Heart right ventricle (tissue), 16 donors: ENCODE data around the gene TREM1. TPM values are rescaled to one million over a fixed set of nuclear protein-coding genes. Genes with fewer than 3 reads are reported as not detected.
A peak's percentile ranks its signal among the peaks of the same experiment; 100 is the strongest.

Experiments
- ATAC-seq, 8 donors: fragments of 200-7000 bp; cut with Tn5 transposase; one replicate each; pipeline ENCODE4 v1.9.1; 2020; ENCODE audit warnings: mild to moderate bottlenecking in 8 of 8, moderate library complexity in 8 of 8, moderate number of reproducible peaks in 1 of 8
- DNase-seq, 2 donors: peaks; one replicate each; pipeline ENCODE4 v3.0.0-alpha.2; 2020
- H3K27ac ChIP-seq, 10 donors: fragments of 200-600 bp; sonication (generic) in 2 of 10; one replicate each; pipeline versions ENCODE4 v1.5.0 to v1.8.0; 2020 to 2022; ENCODE audit warnings: mild to moderate bottlenecking in 3 of 10
- H3K27me3 ChIP-seq, 7 donors: fragments of 200-600 bp; one replicate each; pipeline ENCODE4 v1.8.0; 2021 to 2022; ENCODE audit warnings: mild to moderate bottlenecking in 2 of 7
- H3K36me3 ChIP-seq, 9 donors: fragments of 200-600 bp; sonication (generic) in 1 of 9; one replicate each; pipeline versions ENCODE4 v1.5.0 to v1.8.0; 2020 to 2022; ENCODE audit warnings: mild to moderate bottlenecking in 2 of 9
- H3K4me1 ChIP-seq, 9 donors: fragments of 200-600 bp; sonication (generic) in 1 of 9; one replicate each; pipeline versions ENCODE4 v1.5.0 to v1.8.0; 2020 to 2022; ENCODE audit warnings: mild to moderate bottlenecking in 4 of 9
- H3K4me3 ChIP-seq, 10 donors: fragments of 200-600 bp; sonication (generic) in 2 of 10; one replicate each; pipeline versions ENCODE4 v1.5.0 to v1.8.0; 2020 to 2022; ENCODE audit warnings: mild to moderate bottlenecking in 7 of 10, moderate library complexity in 2 of 10
- H3K9me3 ChIP-seq, 11 donors: fragments of 200-600 bp in 10 of 11; sonication (generic) in 2 of 11; one replicate each; pipeline versions ENCODE4 v1.5.0 to v1.8.0; 2013 to 2022; ENCODE audit warnings: mild to moderate bottlenecking in 2 of 11, control low read depth in 1 of 11, moderate library complexity in 1 of 11
- WGBS, 2 donors: extraction: QIAGEN DNeasy Blood & Tissue Kit; methylation state at CpG; one replicate each; pipeline ENCODE4 v1.1.7; 2013; ENCODE audit warnings: inconsistent platforms in 1 of 2; 5-methylcytosine and 5-hydroxymethylcytosine counted together
- intact Hi-C, 10 donors: fragments of 100-400 bp; cut with DNase I; formaldehyde crosslinking; loops; one replicate each; pipeline versions ENCODE4 v1.11.1 to v1.14.2; 2022
- polyA plus RNA-seq, 2 donors: library from polyadenylated mRNA; stranded (reverse); fragments of 200-250 nt; gene quantifications; one replicate each; pipeline ENCODE4 v1.2.3, GENCODE V29; 2013
- total RNA-seq, 10 donors: library from RNA; stranded (reverse); fragmentation: NEBNext Ultra II Directional in 3 of 10; extraction: Animal tissue kit (Norgen Biotek cat#: 25700) in 3 of 10; gene quantifications; one replicate each; pipeline versions ENCODE4 v1.2.1 to v1.2.4, GENCODE V29; 2021 to 2023
- TF ChIP-seq, protein P1 (sequence below), 9 donors: fragments of 200-600 bp; sonication (generic) in 2 of 9; IDR thresholded peaks; one replicate each; pipeline versions ENCODE4 v1.5.0 to v1.8.0; 2021 to 2022; ENCODE audit warnings: antibody characterized with exemption in 9 of 9, mild to moderate bottlenecking in 5 of 9, moderate library complexity in 1 of 9
- donor health status: Arrhythmogenic right ventricular cardiomyopathy.
- donor health status: ischemic (EF 13 %, LVEDD 7.1; RV severe dilation, severe dysfunction).
- donor health status: healthy with polysubstance abuse.
- donor health status: DM: no; HTN: yes; CAD: no.
- donor health status: DM: no; HTN: no; CAD: no.
- donor health status: ischemic (EF 25% LVEDD 6.9; RV normal size, moderate dysfunction).
- donor health status: ischemic (EF 25% LVEDD 5.7; RV mildly dilated, moderate dysfunction).
- donor health status: healthy.
- donor health status: DM: yes; HTN: yes; CAD: no.
- donor health status: Ischemic cardiomyopathy.
- donor health status: ischemic (EF 35%, LVEDD 5.7; RV mildly dilated, moderate dysfunction).
- donor health status: nonischemic (EF 11% LVEDD 7.7; RV severe dilation, severe dysfunction).
- donor health status: DM: yes; HTN: yes; CAD: no.
- donor health status: PGD.
- donor health status: ischemic (EF 29% LVEDD 5.4; RV normal size, mild dysfunction).
- donor health status: nonischemic (EF 23%, LVEDD 6.1; RV moderate dilation, normal function).

Gene TREM1
- total and polyA plus RNA-seq, 12 donors: 0.35 to 12.4 (median 1.00) TPM; not detected in 1

DNA sequence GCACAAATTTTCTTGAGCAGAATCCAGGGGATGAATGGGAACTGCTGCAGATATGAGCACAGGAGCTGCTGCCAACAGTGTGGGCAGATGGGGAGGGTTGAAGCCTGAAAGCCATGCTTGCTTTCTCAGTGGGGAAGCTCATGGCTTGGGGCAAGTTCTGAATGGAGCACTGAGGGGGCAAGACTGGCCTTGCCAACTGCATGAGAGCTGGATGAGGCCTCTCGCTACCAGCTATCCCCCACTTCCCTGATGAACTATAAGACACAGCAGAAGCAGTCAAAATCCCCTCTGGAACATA, 28.3 kb downstream of the TREM1 start:
- DNase-seq: no peak
- ATAC-seq: no peak
- Histone ChIP-seq H3K27ac (no peak overlapping the region), H3K36me3 (no peaks in the 10 kb centered on the region), H3K27me3 (no peaks in the 10 kb centered on the region), H3K4me1 (peaks cover 0 to 6% (median 0%) of the 10 kb centered on the region in 9 donors), H3K9me3 (peaks cover 0 to 44% (median 13%) of the 10 kb centered on the region in 11 donors), H3K4me3 (no peak overlapping the region)
- TF ChIP-seq, protein P1, sequence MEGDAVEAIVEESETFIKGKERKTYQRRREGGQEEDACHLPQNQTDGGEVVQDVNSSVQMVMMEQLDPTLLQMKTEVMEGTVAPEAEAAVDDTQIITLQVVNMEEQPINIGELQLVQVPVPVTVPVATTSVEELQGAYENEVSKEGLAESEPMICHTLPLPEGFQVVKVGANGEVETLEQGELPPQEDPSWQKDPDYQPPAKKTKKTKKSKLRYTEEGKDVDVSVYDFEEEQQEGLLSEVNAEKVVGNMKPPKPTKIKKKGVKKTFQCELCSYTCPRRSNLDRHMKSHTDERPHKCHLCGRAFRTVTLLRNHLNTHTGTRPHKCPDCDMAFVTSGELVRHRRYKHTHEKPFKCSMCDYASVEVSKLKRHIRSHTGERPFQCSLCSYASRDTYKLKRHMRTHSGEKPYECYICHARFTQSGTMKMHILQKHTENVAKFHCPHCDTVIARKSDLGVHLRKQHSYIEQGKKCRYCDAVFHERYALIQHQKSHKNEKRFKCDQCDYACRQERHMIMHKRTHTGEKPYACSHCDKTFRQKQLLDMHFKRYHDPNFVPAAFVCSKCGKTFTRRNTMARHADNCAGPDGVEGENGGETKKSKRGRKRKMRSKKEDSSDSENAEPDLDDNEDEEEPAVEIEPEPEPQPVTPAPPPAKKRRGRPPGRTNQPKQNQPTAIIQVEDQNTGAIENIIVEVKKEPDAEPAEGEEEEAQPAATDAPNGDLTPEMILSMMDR (IDR thresholded peaks at IDR 0.05): no peak
- WGBS, 2 donors: 100% methylated on average over 1 of the region's 1 CpG
- intact Hi-C loops: no loop called here

DNA sequence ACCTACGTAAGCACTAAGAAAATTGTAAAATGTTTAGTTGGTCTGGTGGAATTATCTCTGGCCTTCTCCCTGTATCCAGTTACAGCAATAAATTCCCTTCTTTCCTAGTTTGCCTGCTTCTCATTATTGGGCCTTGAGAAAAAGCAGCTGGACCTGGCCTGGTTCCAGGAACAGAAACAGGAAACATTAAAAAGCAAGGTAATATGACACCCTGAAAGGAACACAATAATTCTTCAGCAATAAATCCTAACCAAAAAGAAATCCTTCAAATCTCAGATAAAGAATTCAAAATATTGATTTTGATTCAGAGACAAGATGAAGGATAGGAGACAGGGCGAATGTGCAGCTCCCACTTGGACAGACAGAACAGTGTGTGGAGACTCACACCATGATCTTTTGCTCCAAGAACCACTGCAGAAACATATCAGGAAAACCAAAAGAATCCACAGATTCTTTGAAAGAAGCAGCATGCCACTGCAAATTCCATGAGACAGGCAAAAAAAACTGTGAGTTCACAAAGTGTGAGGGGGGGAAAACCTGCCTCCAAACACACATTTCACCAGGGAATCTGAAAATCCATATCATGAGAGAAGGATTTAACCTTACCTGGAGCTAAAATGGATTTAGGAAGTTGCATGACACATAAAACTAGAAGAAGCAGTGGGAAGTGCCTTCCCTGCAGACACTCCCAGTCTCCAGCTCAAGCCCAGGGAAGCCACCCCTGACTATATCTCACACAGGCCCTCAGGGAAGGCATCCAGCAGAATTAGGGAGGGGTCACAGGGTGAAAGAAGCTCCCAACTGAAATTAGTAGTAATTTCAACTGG, 28.9 kb downstream of the TREM1 start:
- ATAC-seq: peak in 1 of 8 donors; percentile 16
- H3K4me1 ChIP-seq: peaks cover 0 to 6% (median 0%) of the 10 kb centered on the region in 9 donors
- TF ChIP-seq, protein P1 (IDR thresholded peaks at IDR 0.05): no peak
- H3K27me3 ChIP-seq: peaks cover 0 to 2% (median 0%) of the 10 kb centered on the region in 7 donors
- no peak overlapping the region for H3K27ac ChIP-seq
- peaks cover 0 to 39% (median 10%) of the 10 kb centered on the region in 11 donors for H3K9me3 ChIP-seq
- intact Hi-C loops: no loop called here
- 53 to 67% methylated on average over 2 of the region's 2 CpGs for WGBS, 2 donors
- peak in 1 of 2 donors; percentile 16 for DNase-seq
- H3K36me3 ChIP-seq: no peaks in the 10 kb centered on the region
- no peak overlapping the region for H3K4me3 ChIP-seq

DNA sequence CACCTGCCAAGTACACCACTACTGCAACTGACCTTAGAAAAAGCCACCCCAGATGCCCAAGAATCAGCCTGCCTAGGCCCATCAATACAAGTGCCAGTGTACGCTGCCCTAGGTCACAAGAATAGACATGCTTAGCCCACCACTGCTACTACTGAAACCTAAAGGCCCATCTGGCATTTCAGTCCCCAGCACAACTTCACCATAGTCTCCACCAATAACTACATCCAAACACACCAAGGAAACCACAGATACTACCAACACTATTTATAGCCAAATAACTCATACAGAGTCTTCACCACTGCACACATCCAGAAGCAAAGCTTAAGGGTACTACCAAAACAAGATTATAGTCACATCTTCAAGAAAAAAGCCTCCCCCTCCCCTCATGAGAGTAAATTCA, 30.1 kb downstream of the TREM1 start:
- Histone ChIP-seq H3K36me3 (no peaks in the 10 kb centered on the region), H3K4me3 (no peak overlapping the region), H3K27me3 (peaks cover 0 to 9% (median 0%) of the 10 kb centered on the region in 7 donors), H3K9me3 (peaks cover 0 to 27% (median 5%) of the 10 kb centered on the region in 11 donors), H3K27ac (no peak overlapping the region), H3K4me1 (peaks cover 0 to 6% (median 0%) of the 10 kb centered on the region in 9 donors)
- no peak for DNase-seq
- TF ChIP-seq, protein P1 (IDR thresholded peaks at IDR 0.05): no peak
- 100% methylated on average over 1 of the region's 1 CpG for WGBS, 2 donors
- ATAC-seq: no peak
- intact Hi-C loops: no loop called here

DNA sequence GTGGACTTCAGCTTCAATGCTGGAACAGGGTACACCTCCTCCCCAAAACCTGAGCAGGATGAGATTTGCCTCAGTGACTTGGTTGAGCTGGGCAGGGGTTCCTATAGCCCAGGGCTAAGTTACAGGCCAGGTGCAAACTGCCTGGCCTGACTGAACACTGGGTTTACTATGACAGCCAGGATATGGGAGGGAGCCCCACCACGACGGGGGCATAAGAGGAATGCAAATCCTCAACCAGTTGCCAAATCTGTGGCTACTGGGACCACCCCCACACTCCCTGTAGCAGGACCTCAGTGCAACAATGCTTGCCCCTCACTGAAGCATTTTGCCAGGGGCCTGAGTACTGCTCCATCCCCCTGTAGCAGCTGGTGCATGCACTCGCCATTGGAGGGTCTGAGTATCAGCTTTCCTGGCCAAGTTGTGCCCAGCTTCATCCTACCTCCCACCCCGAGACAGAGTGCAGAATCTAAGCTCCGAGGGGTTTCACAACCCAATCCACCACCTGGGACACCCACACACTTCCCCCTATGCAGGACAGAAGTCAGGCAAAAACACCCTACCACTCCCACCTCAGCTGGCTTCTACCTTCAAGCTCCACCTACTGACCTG, 30.7 kb downstream of the TREM1 start:
- WGBS, 2 donors: 77 to 79% methylated on average over 5 of the region's 5 CpGs
- peaks cover 0 to 6% (median 0%) of the 10 kb centered on the region in 9 donors for H3K4me1 ChIP-seq
- no peak overlapping the region for H3K4me3 ChIP-seq
- DNase-seq (no peak), ATAC-seq (no peak)
- H3K9me3 ChIP-seq: peaks cover 0 to 20% (median 4%) of the 10 kb centered on the region in 11 donors
- TF ChIP-seq, protein P1 (IDR thresholded peaks at IDR 0.05): no peak
- peaks cover 0 to 9% (median 0%) of the 10 kb centered on the region in 7 donors for H3K27me3 ChIP-seq
- no peaks in the 10 kb centered on the region for H3K36me3 ChIP-seq
- no peak overlapping the region for H3K27ac ChIP-seq
- intact Hi-C loops: no loop called here
